ENCODE results near the gene CMTR1.

The CMTR1 gene

DNA sequence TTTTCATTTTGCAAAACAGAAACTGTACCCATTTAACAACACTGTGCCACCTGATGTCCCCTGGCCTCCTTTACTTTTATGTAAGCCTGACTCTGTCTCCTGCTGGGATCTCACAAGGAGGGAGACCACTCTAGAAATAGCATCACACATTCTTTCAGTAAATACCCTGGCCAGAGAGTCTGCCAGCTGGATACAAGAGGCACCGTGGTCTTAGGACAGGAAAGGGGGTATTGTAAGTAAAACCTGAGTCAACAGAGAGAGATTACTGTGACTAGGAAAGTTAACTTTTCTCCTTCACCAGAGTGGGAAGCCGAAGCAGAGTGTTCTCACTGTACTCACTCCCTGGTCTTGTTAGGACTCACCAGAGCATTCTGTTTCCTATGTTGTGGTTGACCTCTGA is 27.8 kb downstream of the CMTR1 start:
- TF ChIP-seq, protein P1, sequence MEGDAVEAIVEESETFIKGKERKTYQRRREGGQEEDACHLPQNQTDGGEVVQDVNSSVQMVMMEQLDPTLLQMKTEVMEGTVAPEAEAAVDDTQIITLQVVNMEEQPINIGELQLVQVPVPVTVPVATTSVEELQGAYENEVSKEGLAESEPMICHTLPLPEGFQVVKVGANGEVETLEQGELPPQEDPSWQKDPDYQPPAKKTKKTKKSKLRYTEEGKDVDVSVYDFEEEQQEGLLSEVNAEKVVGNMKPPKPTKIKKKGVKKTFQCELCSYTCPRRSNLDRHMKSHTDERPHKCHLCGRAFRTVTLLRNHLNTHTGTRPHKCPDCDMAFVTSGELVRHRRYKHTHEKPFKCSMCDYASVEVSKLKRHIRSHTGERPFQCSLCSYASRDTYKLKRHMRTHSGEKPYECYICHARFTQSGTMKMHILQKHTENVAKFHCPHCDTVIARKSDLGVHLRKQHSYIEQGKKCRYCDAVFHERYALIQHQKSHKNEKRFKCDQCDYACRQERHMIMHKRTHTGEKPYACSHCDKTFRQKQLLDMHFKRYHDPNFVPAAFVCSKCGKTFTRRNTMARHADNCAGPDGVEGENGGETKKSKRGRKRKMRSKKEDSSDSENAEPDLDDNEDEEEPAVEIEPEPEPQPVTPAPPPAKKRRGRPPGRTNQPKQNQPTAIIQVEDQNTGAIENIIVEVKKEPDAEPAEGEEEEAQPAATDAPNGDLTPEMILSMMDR (conservative IDR thresholded peaks at IDR 0.05; ENCODE audit: low read length), result no peak
- DNase-seq (ENCODE audit: low read depth), result no peak
- H3K4me3 ChIP-seq (ENCODE audit: low read length), result no peak overlapping the region

DNA sequence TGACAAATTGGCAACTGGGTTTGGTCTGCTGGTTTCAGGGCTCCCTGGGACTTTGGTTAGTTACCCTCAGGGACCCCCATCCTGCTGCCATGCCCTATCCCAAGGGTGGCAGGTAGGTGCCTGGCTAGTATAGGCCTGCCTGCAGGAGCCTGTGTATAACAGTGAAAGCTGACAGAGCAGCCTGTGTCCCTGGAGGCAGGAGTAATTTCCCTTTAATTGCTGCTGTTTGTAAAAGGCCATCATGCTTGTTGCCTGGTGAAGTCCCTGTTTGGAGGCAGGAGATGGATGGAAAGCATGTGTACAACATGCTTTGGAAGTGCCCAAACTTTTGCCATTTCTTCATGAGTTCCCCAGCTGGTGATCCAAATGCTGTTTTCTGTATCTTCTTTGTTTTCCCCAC is 30.1 kb downstream of the CMTR1 start:
- H3K4me3 ChIP-seq (ENCODE audit: low read length), result no peak overlapping the region
- TF ChIP-seq, protein P1 (conservative IDR thresholded peaks at IDR 0.05; ENCODE audit: low read length), result no peak
- DNase-seq (ENCODE audit: low read depth), result no peak

DNA sequence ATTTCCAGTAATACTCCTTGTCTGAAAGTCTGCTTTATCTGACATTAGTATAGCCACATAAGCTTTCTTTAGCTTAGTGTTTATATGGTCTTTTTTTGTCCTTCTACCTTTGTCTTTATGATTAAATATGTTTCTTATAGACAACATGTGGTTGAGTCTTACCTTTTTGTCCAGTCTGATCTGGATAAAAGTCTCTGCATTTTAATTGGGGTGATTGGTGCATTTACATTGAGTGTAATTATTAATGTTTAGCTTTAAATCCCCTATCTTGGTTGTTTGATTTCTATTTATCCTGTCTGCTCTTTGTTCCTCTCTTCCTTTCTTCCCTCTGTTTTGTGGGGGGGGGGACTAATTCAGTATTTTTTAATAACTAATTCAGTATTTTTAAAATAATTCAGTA is 34.7 kb downstream of the CMTR1 start:
- no peak overlapping the region for H3K4me3 ChIP-seq (ENCODE audit: low read length)
- DNase-seq (ENCODE audit: low read depth), result no peak
- TF ChIP-seq, protein P1 (conservative IDR thresholded peaks at IDR 0.05; ENCODE audit: low read length), result no peak

DNA sequence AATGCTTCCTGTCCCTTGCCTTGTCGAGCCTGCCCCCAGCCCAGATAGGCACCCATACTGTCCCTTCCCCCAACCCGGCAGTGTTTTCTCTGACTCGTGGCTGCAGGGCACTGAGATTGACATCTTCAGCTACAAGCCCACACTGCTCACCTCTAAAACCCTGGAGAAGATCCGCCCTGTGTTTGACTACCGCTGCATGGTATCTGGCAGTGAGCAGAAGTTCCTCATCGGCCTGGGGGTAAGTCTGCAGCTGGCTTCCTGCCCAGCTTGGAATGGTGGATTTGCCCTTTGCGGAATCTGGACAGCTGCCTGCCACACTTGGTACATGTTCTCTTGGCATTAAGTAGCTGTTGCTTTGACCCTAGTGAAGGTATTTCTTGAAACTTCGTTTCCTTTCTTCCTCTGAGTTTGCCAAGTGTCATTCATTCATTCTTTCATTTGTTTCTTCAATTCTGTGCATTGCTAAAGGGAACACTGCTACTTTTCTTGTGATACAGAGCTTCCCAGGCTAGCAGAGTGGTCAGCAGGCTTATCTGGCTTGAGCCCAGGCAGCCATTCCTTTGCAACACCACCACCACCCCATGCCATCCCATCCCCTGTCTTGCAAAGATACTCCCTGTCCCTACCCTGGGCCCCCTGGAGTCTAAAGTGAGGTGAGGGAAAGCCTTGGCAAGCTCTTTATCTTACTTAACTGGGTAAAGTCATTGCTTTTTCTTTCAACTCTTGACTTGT is 40.5 kb downstream of the CMTR1 start:
- TF ChIP-seq, protein P1 (conservative IDR thresholded peaks at IDR 0.05; ENCODE audit: low read length), result no peak
- no peak overlapping the region for H3K4me3 ChIP-seq (ENCODE audit: low read length)
- no peak for DNase-seq (ENCODE audit: low read depth)

DNA sequence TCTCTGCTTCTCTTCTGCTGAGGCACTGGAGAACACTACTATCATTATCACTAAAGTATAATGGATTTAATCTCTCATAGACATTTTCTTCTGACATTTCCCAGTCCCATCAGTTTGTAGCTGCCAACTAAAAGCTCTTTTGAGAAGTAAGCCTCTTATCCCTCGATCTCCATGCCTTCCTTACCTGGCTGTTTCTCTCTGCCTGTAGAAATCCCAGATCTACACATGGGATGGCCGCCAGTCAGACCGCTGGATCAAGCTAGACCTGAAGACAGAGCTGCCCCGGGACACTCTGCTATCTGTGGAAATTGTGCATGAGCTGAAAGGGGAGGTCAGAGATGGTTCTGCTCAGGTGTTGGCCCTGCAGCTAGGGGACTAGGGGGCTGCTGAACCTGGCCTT is 41.3 kb downstream of the CMTR1 start:
- TF ChIP-seq, protein P1 (conservative IDR thresholded peaks at IDR 0.05; ENCODE audit: low read length), result no peak
- no peak overlapping the region for H3K4me3 ChIP-seq (ENCODE audit: low read length)
- DNase-seq (ENCODE audit: low read depth), result no peak

DNA sequence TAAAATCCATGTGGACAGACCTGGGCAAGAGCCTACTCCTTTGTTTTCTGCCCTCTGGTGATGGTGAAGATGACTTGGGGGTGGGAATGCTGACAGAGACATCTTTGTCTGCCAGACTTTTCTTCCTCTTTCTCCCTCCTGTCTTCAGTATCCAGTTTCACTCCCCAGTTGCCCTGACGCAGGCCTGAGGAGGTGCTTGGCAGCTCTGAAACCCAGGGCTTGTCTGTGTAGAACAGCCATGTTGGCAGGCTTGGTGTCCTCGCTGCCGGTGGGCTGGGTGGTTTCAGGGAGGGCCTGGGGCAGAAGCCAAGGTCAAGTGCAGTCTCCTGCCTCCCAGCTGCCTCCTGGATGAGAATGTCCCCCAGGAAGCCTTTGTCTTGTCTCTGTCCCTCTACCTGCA is 44.2 kb downstream of the CMTR1 start:
- no peak for DNase-seq (ENCODE audit: low read depth)
- TF ChIP-seq, protein P1 (conservative IDR thresholded peaks at IDR 0.05; ENCODE audit: low read length), result no peak
- no peak overlapping the region for H3K4me3 ChIP-seq (ENCODE audit: low read length)

DNA sequence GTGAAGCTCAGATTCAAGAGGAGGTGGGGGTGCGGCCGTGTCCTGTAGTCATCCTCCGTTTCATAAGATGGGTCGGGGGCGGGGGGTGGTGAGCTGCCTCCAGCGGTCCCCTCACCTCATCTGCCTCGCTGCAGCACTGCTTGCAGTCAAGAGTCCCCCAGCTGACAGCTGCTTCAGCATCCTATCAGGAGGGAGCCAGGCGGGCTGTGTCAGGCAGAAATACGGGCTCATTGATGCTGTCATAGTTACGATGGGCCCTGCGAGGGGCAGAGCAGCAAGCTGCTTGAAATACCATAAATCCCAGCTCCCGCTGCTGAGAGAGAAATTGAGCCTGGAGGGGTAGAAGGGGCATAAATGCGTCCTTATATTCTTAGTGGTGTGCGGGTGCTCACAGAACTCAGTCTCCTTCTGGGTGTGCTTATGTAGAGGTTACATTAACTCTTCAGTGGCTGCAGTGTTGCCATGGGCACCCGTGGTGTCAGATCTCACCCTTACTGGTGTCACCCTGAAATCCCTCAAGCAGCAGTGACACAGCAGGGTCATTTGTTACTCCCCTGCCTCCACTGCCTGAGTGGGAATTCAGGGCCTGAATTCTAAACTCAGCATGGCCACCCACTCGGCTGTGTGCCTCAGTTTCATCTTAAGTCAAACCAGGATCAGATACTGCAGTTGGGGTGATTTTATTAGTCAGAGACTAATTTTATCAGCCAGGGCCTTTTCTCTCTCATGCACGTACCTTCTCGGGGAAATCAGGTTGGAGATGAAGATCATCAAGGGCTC is 44.8 kb downstream of the CMTR1 start:
- H3K4me3 ChIP-seq (ENCODE audit: low read length), result no peak overlapping the region
- no peak for DNase-seq (ENCODE audit: low read depth)
- TF ChIP-seq, protein P1 (conservative IDR thresholded peaks at IDR 0.05; ENCODE audit: low read length), result no peak
